Left lung (tissue), 10 donors: Measurements from ENCODE around the gene ME3. TPM values are rescaled to one million over a fixed set of nuclear protein-coding genes. Genes with fewer than 3 reads are reported as not detected.

Experiments
- ATAC-seq: fragments of 200-7000 bp; cut with Tn5 transposase; one replicate; pipeline ENCODE4 v1.9.1; 2020; ENCODE audit warnings: moderate library complexity
- DNase-seq, 4 donors: peaks; one replicate each; pipeline ENCODE4 v3.0.0-alpha.2; 2013 to 2020
- H3K27ac ChIP-seq, 2 donors: fragments of 200-600 bp; sonication (generic) in 1 of 2; one replicate each; pipeline versions ENCODE4 v1.5.0 to v1.8.0; 2020 to 2021
- H3K27me3 ChIP-seq, 2 donors: fragments of 200-600 bp; sonication (generic) in 1 of 2; one replicate each; pipeline versions ENCODE4 v1.5.0 to v1.8.0; 2020 to 2021
- H3K36me3 ChIP-seq, 2 donors: fragments of 200-600 bp; sonication (generic) in 1 of 2; one replicate each; pipeline versions ENCODE4 v1.5.0 to v1.8.0; 2020 to 2021
- H3K4me1 ChIP-seq, 2 donors: fragments of 200-600 bp; one replicate each; pipeline ENCODE4 v1.8.0; 2021
- H3K4me3 ChIP-seq, 2 donors: fragments of 200-600 bp; sonication (generic) in 1 of 2; one replicate each; pipeline versions ENCODE4 v1.5.0 to v1.8.0; 2020 to 2021; ENCODE audit warnings: mild to moderate bottlenecking in 1 of 2
- H3K9me3 ChIP-seq, 2 donors: fragments of 200-600 bp; sonication (generic) in 1 of 2; one replicate each; pipeline versions ENCODE4 v1.5.0 to v1.8.0; 2020 to 2021
- intact Hi-C, 2 donors: fragments of 100-400 bp; cut with DNase I; formaldehyde crosslinking; loops; one replicate each; pipeline versions ENCODE4 v1.11.2 to v1.14.2; 2022
- polyA plus RNA-seq, 6 donors: library from polyadenylated mRNA; unstranded; fragments of 120-200 nt; gene quantifications; one replicate each; pipeline ENCODE4 v1.2.1, GENCODE V29; 2013; ENCODE audit not compliant: insufficient read length in 6 of 6
- total RNA-seq, 2 donors: library from RNA; stranded (reverse); fragmentation: NEBNext Ultra II Directional; extraction: Animal tissue kit (Norgen Biotek cat#: 25700); gene quantifications; one replicate each; pipeline ENCODE4 v1.2.1, GENCODE V29; 2021
- TF ChIP-seq, protein P1 (sequence below), 2 donors: fragments of 200-600 bp; sonication (generic) in 1 of 2; IDR thresholded peaks; one replicate each; pipeline versions ENCODE4 v1.5.0 to v1.8.0; 2021; ENCODE audit warnings: antibody characterized with exemption in 2 of 2
- donor health status: DM: no; HTN: yes; CAD: no.
- donor health status: DM: no; HTN: no; CAD: no.

The ME3 gene
- total and polyA plus RNA-seq, 8 donors, result 21.6 to 44.6 (median 30.5) TPM

DNA sequence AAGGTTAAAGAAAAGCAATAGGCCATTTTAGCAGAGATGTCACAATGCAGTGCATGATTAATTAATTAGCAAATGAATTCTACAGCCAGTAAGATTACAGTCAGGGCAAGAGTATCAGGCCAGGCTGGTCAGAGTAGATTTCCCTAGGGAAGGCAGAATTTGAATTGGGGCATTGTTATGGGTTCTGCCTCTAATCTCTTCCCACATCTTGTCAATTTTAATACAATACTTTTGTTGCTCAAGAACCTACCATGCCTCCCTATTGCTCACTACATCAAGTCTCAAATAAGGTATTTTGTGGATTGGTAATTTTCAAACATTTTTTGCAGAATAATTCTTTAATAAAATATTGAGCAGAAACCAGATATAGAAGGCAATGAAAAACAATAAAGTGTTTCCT is 194.1 kb downstream of the ME3 start:
- intact Hi-C loops, result no loop called here
- H3K4me1 ChIP-seq, result peaks cover 0 to 4% of the 10 kb centered on the region in 2 donors
- TF ChIP-seq, protein P1, sequence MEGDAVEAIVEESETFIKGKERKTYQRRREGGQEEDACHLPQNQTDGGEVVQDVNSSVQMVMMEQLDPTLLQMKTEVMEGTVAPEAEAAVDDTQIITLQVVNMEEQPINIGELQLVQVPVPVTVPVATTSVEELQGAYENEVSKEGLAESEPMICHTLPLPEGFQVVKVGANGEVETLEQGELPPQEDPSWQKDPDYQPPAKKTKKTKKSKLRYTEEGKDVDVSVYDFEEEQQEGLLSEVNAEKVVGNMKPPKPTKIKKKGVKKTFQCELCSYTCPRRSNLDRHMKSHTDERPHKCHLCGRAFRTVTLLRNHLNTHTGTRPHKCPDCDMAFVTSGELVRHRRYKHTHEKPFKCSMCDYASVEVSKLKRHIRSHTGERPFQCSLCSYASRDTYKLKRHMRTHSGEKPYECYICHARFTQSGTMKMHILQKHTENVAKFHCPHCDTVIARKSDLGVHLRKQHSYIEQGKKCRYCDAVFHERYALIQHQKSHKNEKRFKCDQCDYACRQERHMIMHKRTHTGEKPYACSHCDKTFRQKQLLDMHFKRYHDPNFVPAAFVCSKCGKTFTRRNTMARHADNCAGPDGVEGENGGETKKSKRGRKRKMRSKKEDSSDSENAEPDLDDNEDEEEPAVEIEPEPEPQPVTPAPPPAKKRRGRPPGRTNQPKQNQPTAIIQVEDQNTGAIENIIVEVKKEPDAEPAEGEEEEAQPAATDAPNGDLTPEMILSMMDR (IDR thresholded peaks at IDR 0.05), result no peak
- H3K9me3 ChIP-seq, result no peaks in the 10 kb centered on the region
- H3K27ac ChIP-seq, result no peak overlapping the region
- H3K4me3 ChIP-seq, result no peak overlapping the region
- DNase-seq, result no peak
- no peaks in the 10 kb centered on the region for H3K36me3 ChIP-seq
- H3K27me3 ChIP-seq, result no peaks in the 10 kb centered on the region
- no peak for ATAC-seq

DNA sequence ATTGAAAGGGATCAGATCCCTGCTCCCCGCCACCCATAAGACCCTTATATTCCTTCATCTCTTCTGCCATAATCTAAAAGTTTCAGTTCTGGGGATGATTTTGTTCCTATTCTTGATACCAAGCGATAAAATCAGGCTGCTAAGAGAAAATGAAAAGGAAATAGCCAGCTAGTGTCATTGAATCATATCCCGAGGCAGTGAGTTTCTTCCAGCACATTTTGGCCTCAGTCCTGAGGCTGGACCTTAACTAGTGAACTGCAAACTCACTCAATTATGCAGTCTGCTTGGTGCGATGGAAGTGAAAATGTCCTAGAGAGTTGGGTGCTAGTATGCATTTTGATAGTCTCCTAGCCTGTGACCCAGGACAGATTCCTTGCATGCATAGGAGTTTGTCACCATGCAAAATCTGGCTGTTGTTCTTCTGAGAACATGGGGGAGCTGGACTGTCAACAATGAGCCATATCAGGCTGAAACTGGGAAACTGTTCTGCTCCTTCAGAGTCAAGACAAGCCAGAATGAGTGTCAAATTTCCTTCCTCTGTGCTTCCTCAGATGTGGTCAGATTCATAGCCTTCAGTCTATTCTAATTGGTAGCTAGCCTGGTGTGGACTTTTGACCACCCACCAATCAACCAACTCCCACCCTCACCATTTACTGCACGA is 194.8 kb downstream of the ME3 start:
- intact Hi-C loops, result no loop called here
- TF ChIP-seq, protein P1 (IDR thresholded peaks at IDR 0.05), result no peak
- H3K27ac ChIP-seq, result peak overlapping the region in 1 of 2 donors; percentile 37
- no peak overlapping the region for H3K4me3 ChIP-seq
- H3K9me3 ChIP-seq, result no peaks in the 10 kb centered on the region
- ATAC-seq (no peak), DNase-seq (no peak)
- peaks cover 0 to 4% of the 10 kb centered on the region in 2 donors for H3K4me1 ChIP-seq
- H3K27me3 ChIP-seq, result no peaks in the 10 kb centered on the region
- H3K36me3 ChIP-seq, result no peaks in the 10 kb centered on the region

DNA sequence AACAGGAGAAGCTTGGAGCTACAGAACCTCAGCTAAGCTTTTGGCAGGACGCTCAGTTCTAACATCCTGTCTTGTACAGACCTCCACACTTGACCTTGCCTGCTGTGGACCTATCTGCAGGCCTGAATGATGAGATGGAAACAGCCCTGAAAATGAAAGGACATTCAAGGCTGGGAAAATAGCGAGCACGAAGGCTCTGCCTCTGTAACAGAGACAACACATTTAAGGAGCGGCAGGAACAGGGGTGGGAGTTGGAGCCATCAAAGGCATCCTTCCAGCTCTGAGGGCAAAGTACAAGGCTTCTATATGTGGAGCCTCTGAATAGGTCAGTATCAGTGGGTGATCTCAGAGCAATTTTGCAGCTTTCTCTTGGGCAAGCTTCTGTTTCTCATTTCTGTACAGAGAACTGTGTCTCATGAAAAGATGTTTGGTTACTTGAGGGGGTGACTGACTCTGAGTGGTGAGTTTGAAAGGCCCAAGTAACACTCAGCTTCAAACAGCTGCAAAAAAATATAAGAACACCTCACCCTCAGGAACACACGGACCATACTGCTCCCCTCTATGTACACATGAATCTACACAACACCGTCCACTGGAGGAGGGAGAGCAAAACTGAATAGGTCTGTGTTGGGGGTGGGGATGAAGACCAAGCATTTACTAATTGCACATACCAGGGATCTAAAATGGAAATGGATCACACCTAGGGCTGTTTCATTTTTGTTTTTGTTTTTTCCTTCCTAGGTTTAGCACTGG is 196.1 kb downstream of the ME3 start:
- ATAC-seq (no peak), DNase-seq (no peak)
- Histone ChIP-seq H3K9me3 (no peaks in the 10 kb centered on the region), H3K27ac (peak overlapping the region in 1 of 2 donors; percentile 26), H3K27me3 (no peaks in the 10 kb centered on the region), H3K4me1 (peaks cover 0 to 4% of the 10 kb centered on the region in 2 donors), H3K4me3 (no peak overlapping the region), H3K36me3 (no peaks in the 10 kb centered on the region)
- TF ChIP-seq, protein P1 (IDR thresholded peaks at IDR 0.05), result no peak
- intact Hi-C loops, result no loop called here

DNA sequence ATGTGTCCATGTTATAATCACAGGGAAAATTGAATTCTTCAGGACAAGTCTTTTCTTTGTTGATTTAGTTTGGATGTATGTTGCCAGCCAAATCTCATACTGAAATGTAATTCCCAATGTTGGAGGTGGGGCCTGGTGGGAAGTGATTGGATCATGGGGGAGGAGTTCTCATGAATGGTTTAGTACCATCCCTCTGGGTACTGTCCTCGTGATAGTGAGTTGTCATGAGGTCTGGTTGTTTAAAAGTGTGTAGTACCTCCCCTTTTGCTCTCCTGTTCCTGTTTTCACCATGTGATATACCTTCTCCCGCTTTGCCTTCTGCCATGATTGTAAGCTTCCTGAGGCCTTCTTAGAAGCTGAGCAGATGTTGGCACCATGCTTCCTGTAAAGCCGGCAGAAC is 197.4 kb downstream of the ME3 start:
- intact Hi-C loops, result no loop called here

More for the DNA sequence above, 197.4 kb downstream of the ME3 start:
- ATAC-seq (no peak), DNase-seq (no peak)
- H3K9me3 ChIP-seq, result no peaks in the 10 kb centered on the region
- H3K4me3 ChIP-seq, result no peak overlapping the region
- peaks cover 0 to 4% of the 10 kb centered on the region in 2 donors for H3K4me1 ChIP-seq
- no peaks in the 10 kb centered on the region for H3K36me3 ChIP-seq
- H3K27me3 ChIP-seq, result no peaks in the 10 kb centered on the region
- TF ChIP-seq, protein P1 (IDR thresholded peaks at IDR 0.05), result no peak
- H3K27ac ChIP-seq, result no peak overlapping the region
